Measurements from ENCODE around the gene C15orf40.

GRCh38 chr15:82942691-82943090, 68.7 kb downstream of the C15orf40 start:
- TF ChIP-seq POLR2A (IDR thresholded peaks at IDR 0.05) (no peak), CTCF (IDR thresholded peaks at IDR 0.05) (no peak), POLR2AphosphoS5 (IDR thresholded peaks at IDR 0.05) (peak in 1 of 3 donors; percentile 38)

Data from breast epithelium (tissue), 3 donors.